ENCODE measurements around the gene INTS4. TPM values are rescaled to one million over a fixed set of nuclear protein-coding genes. Genes with fewer than 3 reads are reported as not detected.
A peak's percentile ranks its signal among the peaks of the same experiment; 100 is the strongest.
"Not testable (repeated sequence)": the region's sequence is repeated elsewhere in the genome, so short reads cannot be mapped to it uniquely, and the experiment has no call there.

The INTS4 gene
- total RNA-seq, 2 donors from 2014 or later: 21.5 to 28.0 TPM

DNA sequence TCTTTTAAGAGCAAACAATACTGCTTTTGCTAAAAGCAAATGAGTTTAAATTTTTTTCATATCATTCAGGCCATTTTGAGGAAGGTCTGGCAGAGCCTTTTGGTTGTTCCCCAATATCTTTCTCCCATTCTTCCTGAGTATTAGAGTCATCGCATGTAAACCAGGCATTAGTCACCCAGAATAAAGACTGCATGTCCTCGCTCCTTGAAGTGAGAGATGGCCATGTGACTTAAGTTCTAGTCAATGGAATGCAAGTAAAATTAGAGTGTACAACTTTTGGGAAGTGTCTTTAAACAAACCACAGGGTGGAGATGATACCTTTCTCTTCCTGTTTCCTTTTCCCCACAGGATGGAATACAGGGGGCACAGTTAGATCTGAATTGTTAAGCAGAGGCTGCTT lies 76.8 kb downstream of the INTS4 start:
- H3K9me3 ChIP-seq; H3K9ac ChIP-seq (ENCODE audit: low read depth in 2 of 2, low read length in 2 of 2); H3K4me1 ChIP-seq; H3K27me3 ChIP-seq; intact Hi-C loops (cut with DNase I); H3K4me3 ChIP-seq; H3K36me3 ChIP-seq; H3K27ac ChIP-seq; DNase-seq: not testable (repeated sequence)

DNA sequence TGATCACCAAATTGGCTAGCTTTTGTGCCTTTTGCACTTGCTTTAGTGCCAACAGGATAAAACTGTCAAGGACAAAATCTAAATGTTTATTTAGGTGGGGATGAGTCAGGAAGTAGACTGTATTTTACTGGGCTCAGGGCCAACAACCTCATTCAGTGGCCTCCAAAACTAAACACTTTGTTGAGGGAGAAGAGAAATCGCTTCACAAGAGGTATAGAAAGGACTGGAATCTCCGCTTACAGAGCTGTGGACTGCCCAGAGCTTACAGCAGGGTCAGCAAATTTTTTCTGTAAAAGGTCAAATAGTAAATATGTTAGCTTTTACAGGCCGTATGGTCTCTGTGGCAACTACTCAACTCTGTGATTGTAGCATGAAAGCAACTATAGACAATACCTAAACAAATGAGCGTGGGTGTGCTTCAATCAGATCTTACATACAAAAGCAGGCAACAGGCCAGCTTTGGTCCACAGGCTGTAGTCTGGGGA lies 80.1 kb downstream of the INTS4 start:
- DNase-seq: peak; percentile 78
- H3K4me3 ChIP-seq; H3K27me3 ChIP-seq; intact Hi-C loops (cut with DNase I); H3K9me3 ChIP-seq; H3K4me1 ChIP-seq; H3K9ac ChIP-seq (ENCODE audit: low read depth in 2 of 2, low read length in 2 of 2); H3K36me3 ChIP-seq: not testable (repeated sequence)
- H3K27ac ChIP-seq: peak overlapping the region; percentile 18

DNA sequence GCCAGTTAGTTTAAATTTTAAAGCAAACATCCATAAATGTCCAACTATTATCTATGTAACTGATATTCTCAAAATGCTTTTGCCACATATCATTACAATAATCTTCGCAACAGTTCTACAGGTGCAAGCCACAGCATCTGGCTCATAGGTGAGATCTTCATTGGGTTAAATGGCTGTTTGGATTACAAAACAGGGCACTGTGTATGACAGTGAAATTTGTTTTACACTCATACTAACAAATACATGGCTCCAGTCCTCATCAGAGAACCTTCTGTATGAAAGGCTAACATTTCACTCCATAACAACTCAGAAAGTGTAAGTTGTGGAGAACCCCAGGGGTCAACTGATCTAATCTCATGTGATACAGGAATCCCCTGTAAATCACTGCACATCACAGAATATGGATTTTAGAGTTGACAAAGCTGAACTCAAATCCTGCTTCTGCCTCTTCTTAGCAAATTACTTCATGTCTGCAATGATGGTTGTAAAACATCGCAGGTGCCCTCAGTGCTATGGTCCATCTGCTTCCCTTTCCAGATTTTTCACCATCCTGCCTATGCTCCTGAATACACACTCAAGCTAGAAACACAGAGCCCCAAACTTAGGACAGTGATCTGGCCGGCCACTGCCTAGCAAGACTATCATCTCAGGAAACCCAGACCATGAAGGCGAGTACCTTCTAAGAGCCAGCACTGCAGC lies 80.7 kb downstream of the INTS4 start:
- H3K9me3 ChIP-seq; H3K36me3 ChIP-seq; intact Hi-C loops (cut with DNase I); H3K9ac ChIP-seq (ENCODE audit: low read depth in 2 of 2, low read length in 2 of 2); H3K4me1 ChIP-seq; H3K4me3 ChIP-seq; H3K27me3 ChIP-seq: not testable (repeated sequence)
- peak; percentile 21 for DNase-seq
- H3K27ac ChIP-seq: peak overlapping the region; percentile 18

DNA sequence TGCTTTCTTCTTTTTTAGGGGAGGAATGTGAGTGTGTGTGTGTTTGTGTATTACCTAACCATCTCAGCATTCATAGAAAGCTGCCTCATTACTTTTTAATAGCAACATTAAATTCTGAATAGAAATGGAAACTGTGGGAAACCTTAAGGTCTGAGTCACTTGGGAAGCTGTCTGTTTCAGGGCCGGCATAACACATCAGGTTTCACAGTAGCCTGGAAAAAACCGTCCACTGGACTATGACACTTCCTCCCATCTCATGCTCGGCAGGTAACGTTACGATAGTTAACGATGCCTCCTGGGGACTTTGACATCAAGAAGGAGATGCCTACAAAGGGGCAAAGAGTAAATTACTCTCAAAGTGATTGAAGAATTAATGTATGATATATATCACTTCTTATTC lies 83.6 kb downstream of the INTS4 start:
- DNase-seq; intact Hi-C loops (cut with DNase I): not testable (repeated sequence)

DNA sequence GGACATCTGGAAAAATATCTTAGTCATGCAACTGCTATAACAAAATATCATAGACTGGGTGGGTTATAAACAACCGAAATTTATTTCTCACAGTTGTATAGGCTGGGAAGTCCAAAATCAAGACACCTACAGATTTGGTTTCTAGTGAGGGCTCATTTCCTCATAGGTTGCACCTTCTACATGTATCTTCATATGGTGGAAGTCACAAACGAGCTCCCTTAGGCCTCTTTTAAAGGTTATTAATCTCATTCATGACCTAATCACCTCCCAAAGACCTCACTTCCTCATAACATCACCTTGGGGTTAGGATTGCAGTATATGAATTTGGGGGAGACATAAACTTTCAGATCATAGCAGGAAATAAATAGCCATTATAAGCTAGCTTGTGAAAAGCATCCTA lies 85.2 kb downstream of the INTS4 start:
- intact Hi-C loops (cut with DNase I): no loop called here
- Histone ChIP-seq H3K9me3 (no peaks in the 10 kb centered on the region), H3K27ac (no peak overlapping the region), H3K4me1 (no peaks in the 10 kb centered on the region), H3K36me3 (no peaks in the 10 kb centered on the region), H3K27me3 (no peaks in the 10 kb centered on the region), H3K4me3 (no peak overlapping the region), H3K9ac (ENCODE audit: low read depth in 2 of 2, low read length in 2 of 2) (no peak overlapping the region)
- TF ChIP-seq, protein P1, sequence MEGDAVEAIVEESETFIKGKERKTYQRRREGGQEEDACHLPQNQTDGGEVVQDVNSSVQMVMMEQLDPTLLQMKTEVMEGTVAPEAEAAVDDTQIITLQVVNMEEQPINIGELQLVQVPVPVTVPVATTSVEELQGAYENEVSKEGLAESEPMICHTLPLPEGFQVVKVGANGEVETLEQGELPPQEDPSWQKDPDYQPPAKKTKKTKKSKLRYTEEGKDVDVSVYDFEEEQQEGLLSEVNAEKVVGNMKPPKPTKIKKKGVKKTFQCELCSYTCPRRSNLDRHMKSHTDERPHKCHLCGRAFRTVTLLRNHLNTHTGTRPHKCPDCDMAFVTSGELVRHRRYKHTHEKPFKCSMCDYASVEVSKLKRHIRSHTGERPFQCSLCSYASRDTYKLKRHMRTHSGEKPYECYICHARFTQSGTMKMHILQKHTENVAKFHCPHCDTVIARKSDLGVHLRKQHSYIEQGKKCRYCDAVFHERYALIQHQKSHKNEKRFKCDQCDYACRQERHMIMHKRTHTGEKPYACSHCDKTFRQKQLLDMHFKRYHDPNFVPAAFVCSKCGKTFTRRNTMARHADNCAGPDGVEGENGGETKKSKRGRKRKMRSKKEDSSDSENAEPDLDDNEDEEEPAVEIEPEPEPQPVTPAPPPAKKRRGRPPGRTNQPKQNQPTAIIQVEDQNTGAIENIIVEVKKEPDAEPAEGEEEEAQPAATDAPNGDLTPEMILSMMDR (IDR thresholded peaks at IDR 0.05): no peak
- DNase-seq: no peak

More for the DNA sequence above, 83.6 kb downstream of the INTS4 start:
- not testable (repeated sequence) for H3K36me3 ChIP-seq; H3K4me3 ChIP-seq; H3K4me1 ChIP-seq; H3K9ac ChIP-seq (ENCODE audit: low read depth in 2 of 2, low read length in 2 of 2); H3K27me3 ChIP-seq; H3K9me3 ChIP-seq; H3K27ac ChIP-seq

DNA sequence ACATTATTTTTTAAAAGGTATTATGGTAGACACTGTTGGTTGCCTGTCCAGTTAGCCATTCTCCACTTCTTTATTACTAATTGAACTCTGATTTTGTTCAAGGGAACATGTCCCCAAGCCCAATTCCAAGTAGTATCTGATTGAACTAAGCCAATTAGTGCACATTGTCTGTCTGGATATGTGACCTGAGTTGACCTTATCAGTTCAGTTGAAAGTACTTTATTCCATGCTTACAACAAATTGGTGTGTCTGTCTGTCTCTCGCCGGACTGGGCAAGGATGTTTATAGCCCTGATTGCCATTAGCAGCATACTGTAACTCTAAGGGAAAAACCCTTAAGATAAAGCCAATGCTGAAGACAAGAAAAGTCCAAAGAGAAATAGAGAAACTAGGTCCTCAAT lies 85.6 kb downstream of the INTS4 start:
- H3K9ac ChIP-seq (ENCODE audit: low read depth in 2 of 2, low read length in 2 of 2): no peak overlapping the region
- H3K36me3 ChIP-seq: no peaks in the 10 kb centered on the region
- H3K27ac ChIP-seq: no peak overlapping the region
- no peak for DNase-seq
- no peaks in the 10 kb centered on the region for H3K4me1 ChIP-seq
- H3K9me3 ChIP-seq: no peaks in the 10 kb centered on the region
- TF ChIP-seq, protein P1 (IDR thresholded peaks at IDR 0.05): no peak
- H3K4me3 ChIP-seq: no peak overlapping the region
- intact Hi-C loops (cut with DNase I): no loop called here
- H3K27me3 ChIP-seq: no peaks in the 10 kb centered on the region

DNA sequence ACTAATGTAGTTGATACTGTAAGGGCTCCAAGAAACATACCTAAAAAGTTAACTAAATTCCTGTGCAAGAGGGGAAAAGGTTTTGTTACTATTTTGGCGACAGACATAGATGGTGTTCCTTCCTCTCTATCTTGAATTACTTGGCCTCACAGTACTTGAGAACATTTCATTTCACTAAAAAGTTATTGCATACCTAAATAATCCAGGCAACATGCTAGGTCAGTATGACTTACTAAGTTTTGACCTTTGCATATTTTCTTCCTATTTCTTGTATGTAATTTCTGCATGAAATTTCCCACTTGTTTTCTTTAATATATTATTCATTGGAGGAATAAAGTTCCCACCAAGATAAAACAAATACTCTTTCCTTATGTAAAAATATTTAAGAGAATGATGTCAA lies 99.5 kb downstream of the INTS4 start:
- intact Hi-C loops (cut with DNase I); H3K9me3 ChIP-seq; H3K27me3 ChIP-seq; H3K4me1 ChIP-seq; H3K27ac ChIP-seq; H3K36me3 ChIP-seq; H3K4me3 ChIP-seq; H3K9ac ChIP-seq (ENCODE audit: low read depth in 2 of 2, low read length in 2 of 2); DNase-seq: not testable (repeated sequence)

DNA sequence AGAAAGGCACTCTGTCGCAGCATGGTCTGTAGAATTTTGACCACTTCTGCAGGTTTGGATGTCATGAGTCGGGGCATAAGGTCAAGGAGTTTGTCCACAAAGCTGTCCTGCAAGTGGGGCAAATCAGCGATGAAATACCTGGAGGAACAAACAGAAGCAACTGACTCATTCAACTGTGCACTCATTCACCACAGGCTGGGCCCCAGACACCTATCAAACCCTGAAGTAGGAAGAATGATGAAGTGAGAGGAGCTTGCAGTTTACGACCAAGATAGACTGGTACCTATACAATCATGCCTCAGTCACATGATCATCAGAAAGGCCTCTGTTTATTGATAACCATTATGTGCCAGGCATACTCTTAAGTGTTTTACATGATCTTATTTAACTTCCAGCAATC lies 102.8 kb downstream of the INTS4 start:
- H3K9me3 ChIP-seq; DNase-seq; H3K4me3 ChIP-seq; H3K4me1 ChIP-seq; H3K9ac ChIP-seq (ENCODE audit: low read depth in 2 of 2, low read length in 2 of 2); H3K27me3 ChIP-seq; H3K27ac ChIP-seq; H3K36me3 ChIP-seq; intact Hi-C loops (cut with DNase I): not testable (repeated sequence)

DNA sequence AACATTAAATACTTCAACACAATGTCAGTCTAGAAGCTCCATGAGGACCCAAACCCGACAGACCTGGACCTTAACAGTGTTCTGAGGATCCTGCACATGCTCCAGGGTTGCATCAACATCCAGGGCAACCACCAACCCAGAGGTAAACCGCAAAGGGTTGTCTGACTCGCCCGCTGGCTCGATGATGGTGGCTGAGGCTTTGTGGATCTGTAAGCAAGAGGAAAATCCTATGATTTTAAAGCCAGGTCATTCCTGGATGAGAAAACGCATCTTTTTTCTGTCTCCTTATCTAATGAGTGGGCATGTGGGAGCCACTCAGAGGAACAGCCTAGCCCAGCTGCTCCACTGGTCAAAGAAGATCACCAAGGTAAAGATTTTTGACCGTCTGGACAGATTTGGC lies 103.2 kb downstream of the INTS4 start:
- not testable (repeated sequence) for H3K36me3 ChIP-seq

DNA sequence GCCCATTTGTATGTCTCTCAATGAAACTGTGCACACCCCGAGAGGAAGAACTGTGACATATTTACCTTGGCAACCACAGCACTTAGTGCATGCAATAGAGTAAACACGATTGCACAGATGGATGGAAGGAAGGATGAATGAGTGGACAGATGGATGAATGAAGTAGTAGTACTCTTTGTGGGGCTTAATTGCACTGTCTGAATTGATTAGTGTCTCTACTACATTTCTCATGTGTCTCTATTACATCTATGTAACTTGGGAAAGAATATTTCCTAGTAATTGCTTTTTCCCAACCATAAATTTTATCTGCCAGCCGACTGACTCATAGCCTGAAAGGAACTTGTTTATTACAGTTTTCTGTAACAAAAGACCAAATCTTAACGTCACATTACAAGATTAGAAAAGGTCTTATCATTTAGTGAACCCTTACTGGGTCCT lies 103.8 kb downstream of the INTS4 start:
- DNase-seq; H3K9me3 ChIP-seq; H3K9ac ChIP-seq (ENCODE audit: low read depth in 2 of 2, low read length in 2 of 2); H3K27ac ChIP-seq; H3K36me3 ChIP-seq; H3K27me3 ChIP-seq; H3K4me1 ChIP-seq; H3K4me3 ChIP-seq; intact Hi-C loops (cut with DNase I): not testable (repeated sequence)

More for the DNA sequence above, 103.2 kb downstream of the INTS4 start:
- H3K27me3 ChIP-seq; H3K4me1 ChIP-seq; H3K9me3 ChIP-seq; intact Hi-C loops (cut with DNase I); H3K9ac ChIP-seq (ENCODE audit: low read depth in 2 of 2, low read length in 2 of 2); H3K27ac ChIP-seq; H3K4me3 ChIP-seq; DNase-seq: not testable (repeated sequence)

DNA sequence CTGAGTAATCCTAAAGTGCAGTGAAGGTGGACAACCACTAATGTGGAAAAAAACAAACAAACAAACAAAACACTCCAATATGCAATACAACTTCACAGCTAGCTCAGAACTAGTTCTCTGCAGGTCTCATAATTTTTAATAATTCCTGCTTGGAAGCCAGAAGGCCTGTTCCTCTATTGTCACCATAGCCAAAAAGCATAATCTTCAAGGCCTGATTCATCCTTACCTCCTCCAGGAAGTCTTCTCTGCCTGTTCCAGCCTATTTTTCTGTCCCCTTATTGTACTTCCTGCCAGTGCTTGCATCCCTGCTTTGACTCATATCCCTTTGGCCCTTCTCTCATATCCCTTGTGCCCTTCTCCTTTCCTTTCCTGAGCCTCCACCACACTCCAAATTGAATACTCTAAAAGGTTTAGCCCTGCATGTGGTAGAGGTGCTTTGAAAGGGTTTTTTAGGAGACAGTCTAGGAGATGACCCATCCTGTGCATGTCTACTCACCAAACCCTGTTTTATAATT lies 104.3 kb downstream of the INTS4 start:
- intact Hi-C loops (cut with DNase I); H3K9ac ChIP-seq (ENCODE audit: low read depth in 2 of 2, low read length in 2 of 2); H3K4me3 ChIP-seq; DNase-seq; H3K27me3 ChIP-seq; H3K36me3 ChIP-seq; H3K27ac ChIP-seq; H3K9me3 ChIP-seq; H3K4me1 ChIP-seq: not testable (repeated sequence)

DNA sequence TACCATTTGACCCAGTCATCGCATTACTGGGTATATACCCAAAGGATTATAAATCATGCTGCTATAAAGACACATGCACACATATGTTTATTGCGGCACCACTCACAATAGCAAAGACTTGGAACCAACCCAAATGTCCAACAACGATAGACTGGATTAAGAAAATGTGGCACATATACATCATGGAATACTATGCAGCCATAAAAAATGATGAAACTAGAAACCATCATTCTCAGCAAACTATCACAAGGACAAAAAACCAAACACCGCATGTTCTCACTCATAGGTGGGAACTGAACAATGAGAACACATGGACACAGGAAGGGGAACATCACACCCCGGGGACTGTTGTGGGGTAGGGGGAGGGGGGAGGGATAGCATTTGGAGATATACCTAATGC lies 105.4 kb downstream of the INTS4 start:
- intact Hi-C loops (cut with DNase I); H3K9ac ChIP-seq (ENCODE audit: low read depth in 2 of 2, low read length in 2 of 2); DNase-seq; H3K4me3 ChIP-seq; H3K36me3 ChIP-seq; H3K4me1 ChIP-seq; H3K27me3 ChIP-seq; H3K9me3 ChIP-seq; H3K27ac ChIP-seq: not testable (repeated sequence)
